IMR-90 (cell line): ENCODE results near the gene GALR2. TPM values are rescaled to one million over a fixed set of nuclear protein-coding genes. Genes with fewer than 3 reads are reported as not detected.
A peak's percentile ranks its signal among the peaks of the same experiment; 100 is the strongest.

Experiments
- ATAC-seq: fragments of 200-7000 bp; cut with Tn5 transposase; 2 replicates; pipeline ENCODE4 v1.9.1; 2020; ENCODE audit warnings: low read depth, mild to moderate bottlenecking, moderate library complexity
- BruUV-seq: library from RNA; stranded (reverse); fragments of 400-500 nt; replicated peaks from 2 replicates; lab custom pipeline; 2021; lab: Mats Ljungman, UMichigan
- CTCF ChIA-PET: fragments of 300-600 bp; formaldehyde crosslinking; extraction: SDS; loops from one replicate; lab custom pipeline; 2021; ENCODE audit warnings: antibody characterized with exemption; lab: Yijun Ruan, JAX
- POLR2A ChIA-PET: fragments of 300-600 bp; sonication (Branson Sonifier 250); formaldehyde crosslinking; loops from one replicate; lab custom pipeline; 2022; ENCODE audit warnings: antibody characterized with exemption; ENCODE audit not compliant: unreplicated experiment; lab: Charles Lee
- DNase-seq: peaks from one replicate; pipeline ENCODE4 v3.0.0; 2013
- H2AFZ ChIP-seq: replicated peaks from 2 replicates; pipeline ENCODE3; 2013; ENCODE audit warnings: low read length, mild to moderate bottlenecking; ENCODE audit not compliant: poor library complexity
- H2AK5ac ChIP-seq: 2 replicates; pipeline ENCODE4 v1.6.1; 2013; ENCODE audit warnings: low read depth, low read length, inconsistent platforms
- H2AK9ac ChIP-seq: replicated peaks from 2 replicates; pipeline ENCODE3; 2013; ENCODE audit warnings: mild to moderate bottlenecking, low read depth, low read length, moderate library complexity; ENCODE audit not compliant: poor library complexity
- H2BK120ac ChIP-seq: 2 replicates; pipeline ENCODE4 v1.6.1; 2013; ENCODE audit warnings: low read depth, low read length, inconsistent platforms
- H2BK15ac ChIP-seq: 3 replicates; pipeline ENCODE4 v1.6.1; 2013; ENCODE audit warnings: low read depth, low read length, inconsistent platforms
- H2BK20ac ChIP-seq: 2 replicates; pipeline ENCODE4 v1.6.1; 2013; ENCODE audit warnings: low read depth, mild to moderate bottlenecking, inconsistent platforms, low read length, moderate library complexity
- H2BK5ac ChIP-seq: 2 replicates; pipeline ENCODE4 v1.6.1; 2013; ENCODE audit warnings: mild to moderate bottlenecking, low read depth, low read length, inconsistent platforms; ENCODE audit not compliant: poor library complexity, severe bottlenecking
- H3K14ac ChIP-seq: replicated peaks from 2 replicates; pipeline ENCODE4 v1.6.1; 2013; ENCODE audit warnings: low read depth, low read length, inconsistent platforms
- H3K18ac ChIP-seq: 2 replicates; pipeline ENCODE4 v1.6.1; 2013; ENCODE audit warnings: low read depth, low read length, control low read depth
- H3K23ac ChIP-seq: 2 replicates; pipeline ENCODE4 v1.6.1; 2013; ENCODE audit warnings: low read depth, low read length, inconsistent platforms
- H3K27ac ChIP-seq: 2 replicates; pipeline ENCODE4 v1.5.1; 2013; ENCODE audit warnings: mild to moderate bottlenecking, control low read depth, low read length; ENCODE audit not compliant: insufficient read depth
- H3K27me3 ChIP-seq: 2 replicates; pipeline ENCODE4 v1.6.1; 2013; ENCODE audit warnings: low read length; ENCODE audit not compliant: control insufficient read depth, insufficient read depth
- H3K36me3 ChIP-seq: 2 replicates; pipeline ENCODE4 v1.6.1; 2013; ENCODE audit warnings: low read length, mixed read lengths; ENCODE audit not compliant: control insufficient read depth, insufficient read depth
- H3K4ac ChIP-seq: 2 replicates; pipeline ENCODE4 v1.6.1; 2013; ENCODE audit warnings: low read depth, low read length, inconsistent platforms
- H3K4me1 ChIP-seq: 2 replicates; pipeline ENCODE4 v1.6.1; 2013; ENCODE audit warnings: low read length, mixed read lengths; ENCODE audit not compliant: control insufficient read depth, insufficient read depth
- H3K4me2 ChIP-seq: 2 replicates; pipeline ENCODE4 v1.6.1; 2013; ENCODE audit warnings: low read depth, mild to moderate bottlenecking, control low read depth, low read length, moderate library complexity
- H3K4me3 ChIP-seq: 2 replicates; pipeline ENCODE4 v1.5.1; 2013; ENCODE audit warnings: low read depth, mild to moderate bottlenecking, control low read depth, low read length, moderate library complexity; ENCODE audit not compliant: insufficient read depth
- H3K56ac ChIP-seq: 2 replicates; pipeline ENCODE4 v1.6.1; 2013; ENCODE audit warnings: low read length, inconsistent platforms; ENCODE audit not compliant: insufficient read depth; ENCODE audit errors: extremely low read depth
- H3K79me1 ChIP-seq, 2 experiments: 2 replicates each; pipeline ENCODE4 v1.6.1; 2013; ENCODE audit warnings: low read length in 2 of 2, inconsistent platforms in 1 of 2, low read depth in 1 of 2
- H3K9ac ChIP-seq: 2 replicates; pipeline ENCODE4 v1.6.1; 2013; ENCODE audit warnings: low read depth, low read length, control low read depth
- H3K9me1 ChIP-seq: 2 replicates; pipeline ENCODE4 v1.6.1; 2013; ENCODE audit warnings: low read length, inconsistent platforms; ENCODE audit not compliant: insufficient read depth
- H3K9me3 ChIP-seq: 2 replicates; pipeline ENCODE4 v1.6.1; 2013; ENCODE audit warnings: low read length; ENCODE audit not compliant: control insufficient read depth, insufficient read depth
- H4K20me1 ChIP-seq: 2 replicates; pipeline ENCODE4 v1.6.1; 2013; ENCODE audit warnings: low read length, inconsistent platforms; ENCODE audit not compliant: insufficient read depth
- H4K5ac ChIP-seq: 2 replicates; pipeline ENCODE4 v1.6.1; 2013; ENCODE audit warnings: mild to moderate bottlenecking, low read depth, low read length, control low read depth
- H4K8ac ChIP-seq, 2 experiments: 2 replicates each; pipeline ENCODE4 v1.6.1; 2013; ENCODE audit warnings: low read depth in 2 of 2, low read length in 2 of 2, control low read depth in 1 of 2, inconsistent platforms in 1 of 2
- H4K91ac ChIP-seq: 2 replicates; pipeline ENCODE4 v1.6.1; 2013; ENCODE audit warnings: low read depth, low read length, inconsistent platforms; ENCODE audit not compliant: insufficient read depth
- BHLHE40 ChIP-seq: fragments of 150-350 bp; IDR thresholded peaks from 2 replicates; pipeline ENCODE4 v1.6.1; 2016; ENCODE audit warnings: mild to moderate bottlenecking, low read depth, low read length
- CEBPB ChIP-seq: IDR thresholded peaks from 2 replicates; pipeline ENCODE4 v1.6.1; 2012; ENCODE audit warnings: low read depth, low read length, improper control_type of control experiment
- CHD1 ChIP-seq: IDR thresholded peaks from 2 replicates; pipeline ENCODE4 v1.6.1; 2012; ENCODE audit warnings: low read depth, low read length, improper control_type of control experiment
- FOS ChIP-seq: fragments of 150-350 bp; IDR thresholded peaks from 2 replicates; pipeline ENCODE4 v1.6.1; 2016; ENCODE audit warnings: low read depth, low read length
- MAFK ChIP-seq: IDR thresholded peaks from 2 replicates; pipeline ENCODE4 v1.6.1; 2012; ENCODE audit warnings: low read depth, low read length, improper control_type of control experiment
- MXI1 ChIP-seq: IDR thresholded peaks from 2 replicates; pipeline ENCODE4 v1.6.1; 2012; ENCODE audit warnings: low read depth, mild to moderate bottlenecking, low read length, moderate library complexity, borderline replicate concordance
- NFE2L2 ChIP-seq: fragments of 150-350 bp; IDR thresholded peaks from 2 replicates; pipeline ENCODE4 v1.6.1; 2016; ENCODE audit warnings: low read depth, mild to moderate bottlenecking, low read length
- POLR2A ChIP-seq: IDR thresholded peaks from 2 replicates; pipeline ENCODE4 v1.6.1; 2012; ENCODE audit warnings: mild to moderate bottlenecking, low read depth, low read length
- RAD21 ChIP-seq: IDR thresholded peaks from 2 replicates; pipeline ENCODE4 v1.6.1; 2012; ENCODE audit warnings: low read length, improper control_type of control experiment
- RCOR1 ChIP-seq: IDR thresholded peaks from 2 replicates; pipeline ENCODE4 v1.6.1; 2012; ENCODE audit warnings: mild to moderate bottlenecking, low read length, improper control_type of control experiment; ENCODE audit not compliant: insufficient replicate concordance
- RFX5 ChIP-seq: IDR thresholded peaks from 2 replicates; pipeline ENCODE4 v1.8.0; 2012; ENCODE audit warnings: low read depth, mild to moderate bottlenecking, low read length, moderate library complexity
- SMC3 ChIP-seq: fragments of 150-350 bp; IDR thresholded peaks from 2 replicates; pipeline ENCODE4 v1.6.1; 2016; ENCODE audit warnings: low read depth, mild to moderate bottlenecking, antibody characterized with exemption, low read length, moderate library complexity
- WGBS, 2 experiments: methylation state at CpG; one replicate each; pipeline versions ENCODE4 v1.1.5 to v1.1.7; 2013; ENCODE audit warnings: missing lambda C conversion rate in 2 of 2; ENCODE audit not compliant: insufficient read length in 1 of 2; ENCODE audit errors: extremely low coverage in 2 of 2; 5-methylcytosine and 5-hydroxymethylcytosine counted together
- dilution Hi-C: fragments of 300-500 bp; cut with HindIII; formaldehyde crosslinking; loops from one replicate; pipeline ENCODE4 v1.14.3; 2018; ENCODE audit warnings: low sequenced_read_pairs; ENCODE audit not compliant: unreplicated experiment
- in situ Hi-C: fragments of 300-500 bp; cut with MboI; formaldehyde crosslinking; loops from 3 replicates; pipeline ENCODE4 v1.14.3; 2019; ENCODE audit warnings: low sequenced_read_pairs, inconsistent platforms, mixed read lengths
- intact Hi-C: fragments of 100-400 bp; cut with micrococcal nuclease; formaldehyde crosslinking; loops from 2 replicates; pipeline ENCODE4 v1.10.0; 2022
- polyA plus RNA-seq, 3 experiments: library from polyadenylated mRNA; depleted of rRNA; stranded (reverse); fragments of >200 nt; gene quantifications; 2 replicates each; pipeline ENCODE4 v1.2.3, GENCODE V29; 2012; ENCODE audit warnings: low replicate concordance in 1 of 3
- total RNA-seq: library from RNA; depleted of rRNA; stranded (reverse); fragments of >200 nt; gene quantifications from 2 replicates; pipeline ENCODE4 v1.2.3, GENCODE V29; 2012
- TF ChIP-seq, protein P1 (sequence below): conservative IDR thresholded peaks from 2 replicates; pipeline ENCODE4 v1.5.1; 2012; ENCODE audit warnings: mild to moderate bottlenecking, low read depth, low read length, improper control_type of control experiment
- TF ChIP-seq, protein P2 (sequence below): fragments of 150-350 bp; IDR thresholded peaks from 2 replicates; pipeline ENCODE4 v1.6.1; 2017; ENCODE audit warnings: mild to moderate bottlenecking, antibody characterized with exemption, low read length, low read depth
- TF ChIP-seq, protein P3 (sequence below): fragments of 150-350 bp; IDR thresholded peaks from 2 replicates; pipeline ENCODE4 v1.6.1; 2016; ENCODE audit warnings: low read depth, mild to moderate bottlenecking, low read length, moderate library complexity, borderline replicate concordance

Gene GALR2
- total and polyA plus RNA-seq, 2 of the 4 experiments (the other 2 are of a cell fraction), result 0.07 TPM; not detected in 1

DNA sequence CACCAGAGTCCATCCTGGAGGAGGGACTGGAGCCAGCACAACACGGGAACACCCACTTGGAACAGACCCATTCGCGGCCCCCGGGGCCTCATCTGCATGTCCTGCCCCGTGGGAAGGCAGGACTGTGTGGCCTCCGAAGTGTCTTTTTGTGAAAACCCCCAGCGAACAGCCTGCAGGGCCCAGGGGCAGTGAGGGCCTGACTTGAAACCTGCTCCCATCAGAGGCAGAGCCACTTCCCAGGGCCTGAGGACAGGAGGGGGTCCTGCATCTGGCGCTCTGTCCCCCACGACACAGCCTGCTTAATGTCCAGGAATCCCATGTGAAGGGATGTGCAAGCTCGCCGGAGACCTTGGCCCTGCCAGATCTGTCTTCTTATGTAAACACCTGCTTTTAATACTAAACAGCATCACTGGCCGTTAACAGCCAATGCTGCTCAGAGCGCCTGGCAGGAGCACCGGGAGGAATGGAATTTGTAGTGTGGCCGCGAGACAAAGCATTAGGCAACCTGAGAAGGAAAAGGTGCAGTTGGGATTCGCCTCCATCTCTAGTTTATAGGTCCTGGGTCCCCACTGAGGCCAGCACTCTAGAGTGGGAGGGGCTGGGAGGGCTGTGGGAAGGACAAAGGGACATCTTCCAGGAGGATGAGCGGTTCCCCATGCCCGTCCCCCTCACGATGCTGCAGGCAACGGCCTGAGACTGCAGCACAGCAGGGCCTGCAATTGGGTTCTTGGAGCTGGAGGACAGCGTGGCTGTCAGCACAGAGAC, 37.9 kb upstream of the GALR2 start:
- Histone ChIP-seq H3K27ac (no peak overlapping the region), H2AK5ac (no peak overlapping the region), H2BK15ac (no peak overlapping the region), H2BK5ac (no peak overlapping the region), H4K5ac (no peak overlapping the region), H2AFZ (peak overlapping the region; percentile 37), H3K4me3 (no peak overlapping the region), H3K4me2 (no peak overlapping the region), H3K79me1 (no peaks in the 10 kb centered on the region; a peak in 1 of 4 replicates), H2AK9ac (peak overlapping the region; percentile 9), H4K8ac (no peak overlapping the region), H3K9me1 (peaks cover 5% of the 10 kb centered on the region; the same call in 1 of the 2 replicates), H3K27me3 (no peaks in the 10 kb centered on the region), H3K23ac (peak overlapping the region; percentile 35; the same call in 1 of the 2 replicates), H3K36me3 (peaks cover 34% of the 10 kb centered on the region), H3K9ac (no peak overlapping the region), H4K20me1 (0 out of 2 replicates have a peak, but pooled peaks cover 8% of the 10 kb centered on the region), H3K56ac (no peak overlapping the region), H3K4ac (no peak overlapping the region), H3K4me1 (no peaks in the 10 kb centered on the region), H3K9me3 (no peaks in the 10 kb centered on the region), H3K14ac (no peak overlapping the region), H3K18ac (no peak overlapping the region), H2BK20ac (no peak overlapping the region), H2BK120ac (no peak overlapping the region), H4K91ac (no peak overlapping the region)
- POLR2A ChIA-PET, result interaction anchor here (0.6 kb wide), 1 partner anchor 11 kb away, joined by 3 read pairs; no protein-coding TSS in a partner anchor
- in situ Hi-C loops (no loop called here), dilution Hi-C loops (no loop called here), intact Hi-C loops (loop anchor here (5.0 kb wide), 1 partner anchor 36 kb away; the partner anchor contains the start of genes GALR2 and SRP68)
- CTCF ChIA-PET, result no interaction called here
- no TSS peak for BruUV-seq
- WGBS, 2 experiments, result 36% methylated on average over 8 of the region's 22 CpGs; no CpG with 5 or more reads in 1 of the 2 experiments
- DNase-seq, result peak; percentile 17
- ATAC-seq, result peak; percentile 61
- no peak for TF ChIP-seq RCOR1
- TF ChIP-seq MXI1, result no peak
- TF ChIP-seq MAFK, result no peak
- TF ChIP-seq, protein P1, sequence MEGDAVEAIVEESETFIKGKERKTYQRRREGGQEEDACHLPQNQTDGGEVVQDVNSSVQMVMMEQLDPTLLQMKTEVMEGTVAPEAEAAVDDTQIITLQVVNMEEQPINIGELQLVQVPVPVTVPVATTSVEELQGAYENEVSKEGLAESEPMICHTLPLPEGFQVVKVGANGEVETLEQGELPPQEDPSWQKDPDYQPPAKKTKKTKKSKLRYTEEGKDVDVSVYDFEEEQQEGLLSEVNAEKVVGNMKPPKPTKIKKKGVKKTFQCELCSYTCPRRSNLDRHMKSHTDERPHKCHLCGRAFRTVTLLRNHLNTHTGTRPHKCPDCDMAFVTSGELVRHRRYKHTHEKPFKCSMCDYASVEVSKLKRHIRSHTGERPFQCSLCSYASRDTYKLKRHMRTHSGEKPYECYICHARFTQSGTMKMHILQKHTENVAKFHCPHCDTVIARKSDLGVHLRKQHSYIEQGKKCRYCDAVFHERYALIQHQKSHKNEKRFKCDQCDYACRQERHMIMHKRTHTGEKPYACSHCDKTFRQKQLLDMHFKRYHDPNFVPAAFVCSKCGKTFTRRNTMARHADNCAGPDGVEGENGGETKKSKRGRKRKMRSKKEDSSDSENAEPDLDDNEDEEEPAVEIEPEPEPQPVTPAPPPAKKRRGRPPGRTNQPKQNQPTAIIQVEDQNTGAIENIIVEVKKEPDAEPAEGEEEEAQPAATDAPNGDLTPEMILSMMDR, result no peak
- no peak for TF ChIP-seq CEBPB
- TF ChIP-seq CHD1, result no peak
- no peak for TF ChIP-seq NFE2L2
- no peak for TF ChIP-seq POLR2A
- TF ChIP-seq, protein P2, sequence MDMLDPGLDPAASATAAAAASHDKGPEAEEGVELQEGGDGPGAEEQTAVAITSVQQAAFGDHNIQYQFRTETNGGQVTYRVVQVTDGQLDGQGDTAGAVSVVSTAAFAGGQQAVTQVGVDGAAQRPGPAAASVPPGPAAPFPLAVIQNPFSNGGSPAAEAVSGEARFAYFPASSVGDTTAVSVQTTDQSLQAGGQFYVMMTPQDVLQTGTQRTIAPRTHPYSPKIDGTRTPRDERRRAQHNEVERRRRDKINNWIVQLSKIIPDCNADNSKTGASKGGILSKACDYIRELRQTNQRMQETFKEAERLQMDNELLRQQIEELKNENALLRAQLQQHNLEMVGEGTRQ, result no peak
- no peak for TF ChIP-seq SMC3
- TF ChIP-seq, protein P3, sequence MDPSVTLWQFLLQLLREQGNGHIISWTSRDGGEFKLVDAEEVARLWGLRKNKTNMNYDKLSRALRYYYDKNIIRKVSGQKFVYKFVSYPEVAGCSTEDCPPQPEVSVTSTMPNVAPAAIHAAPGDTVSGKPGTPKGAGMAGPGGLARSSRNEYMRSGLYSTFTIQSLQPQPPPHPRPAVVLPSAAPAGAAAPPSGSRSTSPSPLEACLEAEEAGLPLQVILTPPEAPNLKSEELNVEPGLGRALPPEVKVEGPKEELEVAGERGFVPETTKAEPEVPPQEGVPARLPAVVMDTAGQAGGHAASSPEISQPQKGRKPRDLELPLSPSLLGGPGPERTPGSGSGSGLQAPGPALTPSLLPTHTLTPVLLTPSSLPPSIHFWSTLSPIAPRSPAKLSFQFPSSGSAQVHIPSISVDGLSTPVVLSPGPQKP, result no peak
- TF ChIP-seq BHLHE40, result no peak
- no peak for TF ChIP-seq RAD21
- TF ChIP-seq FOS, result no peak
- TF ChIP-seq RFX5, result no peak
